ENCODE data around the gene ABCD4.

ABCD4 gene

DNA sequence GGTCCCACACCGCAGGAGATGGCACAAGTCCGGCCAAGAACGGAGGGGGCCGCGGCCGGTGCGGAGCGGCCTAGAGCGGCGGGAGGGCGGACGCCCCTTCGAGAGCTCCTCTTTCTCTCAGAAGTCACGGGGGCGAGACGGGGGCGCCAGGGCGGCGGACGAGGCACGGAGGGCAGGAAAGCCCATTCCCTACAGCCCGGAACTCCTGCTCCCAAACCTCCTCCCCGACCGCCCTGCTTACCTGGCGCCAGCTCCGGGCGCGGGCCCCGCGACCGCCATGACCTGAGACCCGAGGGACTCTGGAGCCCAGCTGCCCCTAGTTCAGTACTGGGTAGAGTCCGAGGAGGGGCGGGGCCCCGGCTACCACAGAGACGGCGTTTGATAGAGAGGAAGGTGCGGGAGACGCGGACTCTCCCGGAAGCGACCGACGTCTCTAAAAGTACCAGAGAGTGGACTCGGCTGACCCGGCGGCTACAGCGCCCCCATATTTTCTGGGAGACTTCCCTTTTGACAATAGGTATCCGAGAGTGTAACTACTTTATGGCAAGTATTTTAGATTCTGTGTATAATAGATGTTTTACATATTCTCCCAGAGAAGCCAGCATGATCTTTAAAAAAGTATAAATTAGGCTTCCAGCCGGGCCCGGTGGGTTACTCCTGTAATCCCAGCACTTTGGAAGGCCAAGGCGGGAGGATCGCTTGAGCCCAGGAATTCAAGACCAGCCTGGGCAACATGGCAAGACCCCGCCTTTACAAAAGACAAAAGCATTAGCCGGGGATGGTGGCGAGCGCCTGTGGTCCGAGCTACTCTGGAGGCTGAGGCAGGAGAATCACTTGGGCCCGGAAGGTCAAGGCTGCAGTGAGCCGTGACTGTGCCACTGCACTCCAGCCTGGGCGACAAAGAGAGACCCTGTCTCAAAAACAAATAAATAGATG is at the start of gene ABCD4:
ABCD4 (minus strand) TSS at position 301 of the 936 bp plus-strand sequence; CDS start at position 279, 22 bp downstream.
- ATAC-seq = peak; percentile 99
- TF ChIP-seq ZFP3 (CRISPR knock-in tag; IDR thresholded peaks at IDR 0.05) (0 out of 2 replicates have a peak, but pooled peaks have one; percentile 14), BACH2 (CRISPR knock-in tag; IDR thresholded peaks at IDR 0.05; ENCODE audit: borderline replicate concordance) (no peak)
- TF ChIP-seq, protein P1, sequence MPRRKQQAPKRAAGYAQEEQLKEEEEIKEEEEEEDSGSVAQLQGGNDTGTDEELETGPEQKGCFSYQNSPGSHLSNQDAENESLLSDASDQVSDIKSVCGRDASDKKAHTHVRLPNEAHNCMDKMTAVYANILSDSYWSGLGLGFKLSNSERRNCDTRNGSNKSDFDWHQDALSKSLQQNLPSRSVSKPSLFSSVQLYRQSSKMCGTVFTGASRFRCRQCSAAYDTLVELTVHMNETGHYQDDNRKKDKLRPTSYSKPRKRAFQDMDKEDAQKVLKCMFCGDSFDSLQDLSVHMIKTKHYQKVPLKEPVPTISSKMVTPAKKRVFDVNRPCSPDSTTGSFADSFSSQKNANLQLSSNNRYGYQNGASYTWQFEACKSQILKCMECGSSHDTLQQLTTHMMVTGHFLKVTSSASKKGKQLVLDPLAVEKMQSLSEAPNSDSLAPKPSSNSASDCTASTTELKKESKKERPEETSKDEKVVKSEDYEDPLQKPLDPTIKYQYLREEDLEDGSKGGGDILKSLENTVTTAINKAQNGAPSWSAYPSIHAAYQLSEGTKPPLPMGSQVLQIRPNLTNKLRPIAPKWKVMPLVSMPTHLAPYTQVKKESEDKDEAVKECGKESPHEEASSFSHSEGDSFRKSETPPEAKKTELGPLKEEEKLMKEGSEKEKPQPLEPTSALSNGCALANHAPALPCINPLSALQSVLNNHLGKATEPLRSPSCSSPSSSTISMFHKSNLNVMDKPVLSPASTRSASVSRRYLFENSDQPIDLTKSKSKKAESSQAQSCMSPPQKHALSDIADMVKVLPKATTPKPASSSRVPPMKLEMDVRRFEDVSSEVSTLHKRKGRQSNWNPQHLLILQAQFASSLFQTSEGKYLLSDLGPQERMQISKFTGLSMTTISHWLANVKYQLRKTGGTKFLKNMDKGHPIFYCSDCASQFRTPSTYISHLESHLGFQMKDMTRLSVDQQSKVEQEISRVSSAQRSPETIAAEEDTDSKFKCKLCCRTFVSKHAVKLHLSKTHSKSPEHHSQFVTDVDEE (CRISPR knock-in tag; IDR thresholded peaks at IDR 0.05) = peak; percentile 11; the same call in 1 of the 2 replicates

DNA sequence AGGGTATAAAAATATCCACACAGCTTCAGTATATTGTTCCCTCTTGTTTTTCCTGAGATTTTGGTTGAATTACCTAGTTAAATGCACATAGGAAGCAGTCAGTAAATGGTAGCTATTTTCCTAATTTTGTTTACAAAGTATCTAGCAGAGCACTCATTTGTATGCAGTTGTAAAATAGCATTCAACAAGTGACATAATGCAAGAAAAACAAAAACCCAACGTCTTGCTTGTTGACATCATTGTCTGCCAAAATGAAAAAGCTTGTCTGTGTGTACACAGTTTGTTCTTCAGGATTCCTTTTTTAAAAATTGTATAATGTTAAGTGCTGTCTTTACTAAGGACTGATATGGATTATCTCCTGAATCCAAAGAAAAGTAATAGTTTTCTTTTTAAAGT is 48.2 kb upstream of the ABCD4 start:
- TF ChIP-seq, protein P2, sequence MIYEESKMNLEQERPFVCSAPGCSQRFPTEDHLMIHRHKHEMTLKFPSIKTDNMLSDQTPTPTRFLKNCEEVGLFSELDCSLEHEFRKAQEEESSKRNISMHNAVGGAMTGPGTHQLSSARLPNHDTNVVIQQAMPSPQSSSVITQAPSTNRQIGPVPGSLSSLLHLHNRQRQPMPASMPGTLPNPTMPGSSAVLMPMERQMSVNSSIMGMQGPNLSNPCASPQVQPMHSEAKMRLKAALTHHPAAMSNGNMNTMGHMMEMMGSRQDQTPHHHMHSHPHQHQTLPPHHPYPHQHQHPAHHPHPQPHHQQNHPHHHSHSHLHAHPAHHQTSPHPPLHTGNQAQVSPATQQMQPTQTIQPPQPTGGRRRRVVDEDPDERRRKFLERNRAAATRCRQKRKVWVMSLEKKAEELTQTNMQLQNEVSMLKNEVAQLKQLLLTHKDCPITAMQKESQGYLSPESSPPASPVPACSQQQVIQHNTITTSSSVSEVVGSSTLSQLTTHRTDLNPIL (CRISPR knock-in tag; IDR thresholded peaks at IDR 0.05; ENCODE audit: low read depth) = no peak
- ATAC-seq = no peak

DNA sequence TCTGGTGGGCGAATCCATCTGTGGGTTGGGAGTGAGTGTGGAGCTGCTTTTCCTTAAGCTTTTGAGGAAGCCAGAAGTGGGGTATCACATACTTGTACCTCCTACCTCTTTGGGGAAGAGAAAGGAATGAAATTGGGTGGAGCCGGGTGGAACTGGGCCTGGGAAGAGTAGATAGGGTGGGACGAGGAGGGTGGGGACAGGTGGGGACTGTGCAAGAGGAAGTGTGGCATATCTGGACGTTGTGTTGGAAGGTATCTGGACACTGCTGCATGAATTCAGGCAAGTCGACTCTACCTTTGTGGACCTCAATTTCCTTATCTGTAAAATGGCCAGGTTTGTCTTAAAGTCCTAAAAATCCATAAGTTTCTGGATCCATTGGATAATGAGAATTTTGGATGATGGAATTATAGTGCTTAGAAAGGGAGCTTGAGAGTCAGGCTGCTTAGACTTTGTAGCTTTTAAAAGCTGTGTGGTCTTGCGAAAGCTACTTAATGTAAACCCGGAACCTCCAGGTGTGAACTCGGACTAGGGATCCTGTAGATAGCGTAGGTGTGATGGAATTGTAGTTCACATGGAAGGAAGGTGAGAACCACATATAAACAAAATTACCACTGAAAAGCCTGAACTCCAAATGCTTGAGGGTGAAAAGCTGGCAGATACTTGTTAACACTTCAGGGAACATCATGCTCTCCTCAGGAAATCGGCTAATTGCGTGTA is 47.6 kb upstream of the ABCD4 start:
- TF ChIP-seq GLIS3 (CRISPR knock-in tag; IDR thresholded peaks at IDR 0.05) (no peak), ZFP3 (CRISPR knock-in tag; IDR thresholded peaks at IDR 0.05) (no peak), ZNF565 (CRISPR knock-in tag; conservative IDR thresholded peaks at IDR 0.05; ENCODE audit: low read depth) (no peak), OSR1 (CRISPR knock-in tag; IDR thresholded peaks at IDR 0.05) (no peak), ZC3H10 (CRISPR knock-in tag; IDR thresholded peaks at IDR 0.05) (no peak)
- TF ChIP-seq, protein P1 (CRISPR knock-in tag; IDR thresholded peaks at IDR 0.05) = no peak
- ATAC-seq = no peak

DNA sequence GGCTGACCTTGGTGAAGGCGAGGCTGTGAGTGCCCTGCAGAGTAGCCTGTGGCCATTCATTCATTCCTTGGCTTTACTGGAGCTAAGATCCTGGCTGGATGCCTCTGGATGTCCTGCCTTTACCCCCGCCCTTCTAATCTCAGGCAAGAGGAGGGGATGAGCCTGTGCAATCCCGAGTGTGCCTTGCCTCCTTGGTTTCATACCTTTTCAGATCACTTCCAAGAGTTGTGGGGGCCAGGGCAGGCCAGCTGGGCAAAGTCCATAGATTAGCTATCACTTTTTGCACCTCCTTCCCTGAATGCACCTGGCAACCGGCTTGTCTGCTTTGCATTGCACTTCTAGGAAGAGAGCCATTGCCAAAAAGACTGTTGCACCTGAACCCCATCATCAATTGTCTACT is 47.0 kb upstream of the ABCD4 start:
- no peak for TF ChIP-seq TOX (CRISPR knock-in tag; IDR thresholded peaks at IDR 0.05; ENCODE audit: borderline replicate concordance)
- TF ChIP-seq ESRRG (CRISPR knock-in tag; IDR thresholded peaks at IDR 0.05) = no peak
- TF ChIP-seq ZNF8 (CRISPR knock-in tag; IDR thresholded peaks at IDR 0.05) = no peak
- TF ChIP-seq BACH2 (CRISPR knock-in tag; IDR thresholded peaks at IDR 0.05; ENCODE audit: borderline replicate concordance) = no peak
- TF ChIP-seq, protein P3, sequence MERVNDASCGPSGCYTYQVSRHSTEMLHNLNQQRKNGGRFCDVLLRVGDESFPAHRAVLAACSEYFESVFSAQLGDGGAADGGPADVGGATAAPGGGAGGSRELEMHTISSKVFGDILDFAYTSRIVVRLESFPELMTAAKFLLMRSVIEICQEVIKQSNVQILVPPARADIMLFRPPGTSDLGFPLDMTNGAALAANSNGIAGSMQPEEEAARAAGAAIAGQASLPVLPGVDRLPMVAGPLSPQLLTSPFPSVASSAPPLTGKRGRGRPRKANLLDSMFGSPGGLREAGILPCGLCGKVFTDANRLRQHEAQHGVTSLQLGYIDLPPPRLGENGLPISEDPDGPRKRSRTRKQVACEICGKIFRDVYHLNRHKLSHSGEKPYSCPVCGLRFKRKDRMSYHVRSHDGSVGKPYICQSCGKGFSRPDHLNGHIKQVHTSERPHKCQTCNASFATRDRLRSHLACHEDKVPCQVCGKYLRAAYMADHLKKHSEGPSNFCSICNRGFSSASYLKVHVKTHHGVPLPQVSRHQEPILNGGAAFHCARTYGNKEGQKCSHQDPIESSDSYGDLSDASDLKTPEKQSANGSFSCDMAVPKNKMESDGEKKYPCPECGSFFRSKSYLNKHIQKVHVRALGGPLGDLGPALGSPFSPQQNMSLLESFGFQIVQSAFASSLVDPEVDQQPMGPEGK (CRISPR knock-in tag; IDR thresholded peaks at IDR 0.05; ENCODE audit: borderline replicate concordance) = no peak
- TF ChIP-seq, protein P1 (CRISPR knock-in tag; IDR thresholded peaks at IDR 0.05) = no peak
- ATAC-seq = no peak

Data from SK-N-SH treated with all-trans-retinoic acid at 6 μM for 48 hours (cell line).